GM12878 (cell line): Measurements from ENCODE around the gene TEKT5. TPM values are rescaled to one million over a fixed set of nuclear protein-coding genes. Genes with fewer than 3 reads are reported as not detected.

ENCODE experiments used
- ATAC-seq: fragments of 200-7000 bp; cut with Tn5 transposase; 3 replicates; pipeline ENCODE4 v1.9.1; 2020; ENCODE audit warnings: mild to moderate bottlenecking, moderate library complexity
- BruUV-seq: library from RNA; stranded (reverse); fragments of 400-500 nt; replicated peaks from 2 replicates; lab custom pipeline; 2021; lab: Mats Ljungman, UMichigan
- CTCF ChIA-PET: fragments of 300-600 bp; sonication (Branson Sonifier 250); formaldehyde crosslinking; extraction: SDS; loops from one replicate; lab custom pipeline; 2021; ENCODE audit warnings: inconsistent platforms; lab: Yijun Ruan, JAX
- POLR2A ChIA-PET: fragments of 350-600 bp; formaldehyde crosslinking; extraction: SDS; loops from one replicate; lab custom pipeline; 2021; ENCODE audit warnings: inconsistent platforms; lab: Charles Lee
- RAD21 ChIA-PET: fragments of 300-600 bp; sonication (Branson Sonifier 250); formaldehyde crosslinking; loops from one replicate; lab custom pipeline; 2023; ENCODE audit warnings: antibody characterized with exemption; ENCODE audit not compliant: unreplicated experiment; lab: Charles Lee
- SMC1A ChIA-PET: fragments of 300-600 bp; sonication (Branson Sonifier 250); formaldehyde crosslinking; loops from one replicate; lab custom pipeline; 2023; ENCODE audit not compliant: unreplicated experiment, uncharacterized antibody; lab: Charles Lee
- DNase-seq: peaks from one replicate; pipeline ENCODE4 v3.0.0-alpha.2; 2011; ENCODE audit warnings: low read depth, low spot score
- FAIRE-seq: peaks from 3 replicates; lab custom pipeline; 2011; peaks lifted over from hg19 to GRCh38; lab: Jason Lieb, UNC
- H2AFZ ChIP-seq: 2 replicates; pipeline ENCODE4 v1.6.0; 2011; ENCODE audit warnings: low read depth, low read length, control low read depth; ENCODE audit not compliant: control insufficient read depth
- H3K27ac ChIP-seq: 2 replicates; pipeline ENCODE4 v1.5.1; 2011; ENCODE audit warnings: control low read depth; ENCODE audit not compliant: control insufficient read depth, insufficient read depth
- H3K27me3 ChIP-seq, 2 experiments: replicated peaks in 1 of 2; 2 replicates each; pipeline versions ENCODE4 v1.6.0 to v1.6.1; 2011; ENCODE audit warnings: low read length in 1 of 2; ENCODE audit not compliant: control insufficient read depth in 2 of 2, insufficient read depth in 2 of 2
- H3K36me3 ChIP-seq, 2 experiments: 2 replicates each; pipeline ENCODE4 v1.5.1; 2011; ENCODE audit warnings: low read length in 1 of 2; ENCODE audit not compliant: control insufficient read depth in 2 of 2, insufficient read depth in 2 of 2
- H3K4me1 ChIP-seq: 2 replicates; pipeline ENCODE4 v1.6.1; 2011; ENCODE audit warnings: mild to moderate bottlenecking, low read length, moderate library complexity, mixed read lengths; ENCODE audit not compliant: control insufficient read depth, insufficient read depth
- H3K4me2 ChIP-seq: 2 replicates; pipeline ENCODE4 v1.6.0; 2011; ENCODE audit warnings: control low read depth; ENCODE audit not compliant: control insufficient read depth, insufficient read depth
- H3K4me3 ChIP-seq: fragments of 200-600 bp; sonication (generic); 2 replicates; pipeline ENCODE4 v1.5.1; 2016
- H3K79me2 ChIP-seq: 2 replicates; pipeline ENCODE4 v1.6.0; 2011; ENCODE audit warnings: low read length; ENCODE audit not compliant: control insufficient read depth, insufficient read depth
- H3K9ac ChIP-seq: 2 replicates; pipeline ENCODE4 v1.8.0; 2011; ENCODE audit warnings: low read length, control low read depth, mixed read lengths; ENCODE audit not compliant: control insufficient read depth, insufficient read depth
- H3K9me3 ChIP-seq: replicated peaks from 3 replicates; pipeline ENCODE4 v1.5.1; 2011; ENCODE audit warnings: mild to moderate bottlenecking, low read length; ENCODE audit not compliant: control insufficient read depth, insufficient read depth
- H4K20me1 ChIP-seq: 2 replicates; pipeline ENCODE4 v1.6.0; 2011; ENCODE audit not compliant: control insufficient read depth, insufficient read depth
- ATF7 ChIP-seq: fragments of 450-650 bp; IDR thresholded peaks from 2 replicates; pipeline ENCODE4 v1.6.1; 2016; ENCODE audit warnings: low read depth, mild to moderate bottlenecking
- BCL11A ChIP-seq: IDR thresholded peaks from 2 replicates; pipeline ENCODE4 v1.6.1; 2011; ENCODE audit warnings: low read depth, low read length
- RUNX3 ChIP-seq: IDR thresholded peaks from 2 replicates; pipeline ENCODE4 v1.6.1; 2012; ENCODE audit warnings: low read length, inconsistent platforms
- SMAD5 ChIP-seq: IDR thresholded peaks from 2 replicates; pipeline ENCODE4 v1.6.1; 2016; ENCODE audit warnings: antibody characterized with exemption, low read depth
- WRNIP1 ChIP-seq: IDR thresholded peaks from 2 replicates; pipeline ENCODE4 v1.6.1; 2011; ENCODE audit warnings: low read depth, low read length, improper control_type of control experiment, borderline replicate concordance
- WGBS: methylation state at CpG from one replicate; pipeline ENCODE4 v1.1.6; 2016; ENCODE audit warnings: low lambda C conversion rate; ENCODE audit not compliant: insufficient replicate concordance, insufficient coverage; ENCODE audit errors: missing lambda C conversion rate; 5-methylcytosine and 5-hydroxymethylcytosine counted together
- in situ Hi-C: fragments of 300-500 bp; cut with MboI; formaldehyde crosslinking; loops from 9 replicates; pipeline ENCODE4 v1.14.3; 2018; ENCODE audit warnings: mixed read lengths
- intact Hi-C: fragments of 100-400 bp; cut with micrococcal nuclease; formaldehyde crosslinking; loops from one replicate; pipeline ENCODE4 v1.14.2; 2022; ENCODE audit not compliant: unreplicated experiment
- polyA plus RNA-seq, 11 experiments: library from polyadenylated mRNA; depleted of rRNA in 4 of 11; unstranded in 6 of 11; stranded (reverse) in 5 of 11; fragments of >200 nt; fragmentation: Nextera tagmentation in 4 of 11; fragmentation: Illumina TruSeq in 1 of 11; extraction: Ambion mirVana in 4 of 11; extraction: Trizol in 1 of 11; gene quantifications; 1 replicate in 1 of 11; 2 replicates in 10 of 11; pipeline versions ENCODE4 v1.2.1 to v1.2.3, GENCODE V29; 2011 to 2016; ENCODE audit warnings: inconsistent platforms in 2 of 11, missing spikeins in 2 of 11, low read depth in 1 of 11
- total RNA-seq, 4 experiments: library from RNA; depleted of rRNA in 3 of 4; stranded (reverse); fragments of >200 nt in 3 of 4; fragmentation: Illumina TruSeq in 1 of 4; extraction: Trizol in 1 of 4; gene quantifications; 2 replicates each; pipeline versions ENCODE4 v1.2.1 to v1.2.3, GENCODE V29; 2013 to 2021
- TF ChIP-seq, protein P1 (sequence below): IDR thresholded peaks from 2 replicates; pipeline ENCODE4 v1.6.1; 2012; ENCODE audit warnings: mild to moderate bottlenecking, low read depth, low read length

Gene TEKT5
- total and polyA plus RNA-seq, 10 of the 15 experiments (the other 5 are each of a cell fraction or from before 2014, with no cell fraction given), result 0.19 to 2.2 (median 0.68) TPM; not detected in 1

DNA sequence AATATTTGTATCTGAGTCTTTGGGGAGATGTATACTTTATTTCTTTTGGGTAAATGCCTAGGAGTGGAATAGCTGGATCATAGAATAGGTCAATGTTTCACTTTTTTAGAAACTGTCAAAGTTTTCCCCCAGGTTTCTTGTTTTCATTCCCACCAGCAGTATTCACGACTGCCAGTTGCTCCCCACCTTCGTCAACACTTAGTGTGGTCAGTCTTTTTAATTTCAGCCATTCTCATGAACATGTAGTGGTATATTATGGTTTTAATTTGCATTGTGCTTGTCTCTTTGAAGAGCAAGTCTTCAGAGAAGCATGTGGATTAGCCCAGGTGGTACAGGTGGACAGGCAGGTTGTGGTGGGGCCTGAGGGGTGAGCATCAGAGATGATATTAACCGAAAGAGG, 53.8 kb downstream of the TEKT5 start:
- in situ Hi-C loops, result no loop called here

More for the DNA sequence above, 53.8 kb downstream of the TEKT5 start:
- 53% methylated on average over 3 of the region's 3 CpGs for WGBS
- H3K9me3 ChIP-seq, result no peaks in the 10 kb centered on the region; the same call in 2 of the 3 replicates
- intact Hi-C loops, result no loop called here
- TF ChIP-seq WRNIP1 (no peak), RUNX3 (no peak), ATF7 (no peak), BCL11A (no peak), SMAD5 (no peak)
- TF ChIP-seq, protein P1, sequence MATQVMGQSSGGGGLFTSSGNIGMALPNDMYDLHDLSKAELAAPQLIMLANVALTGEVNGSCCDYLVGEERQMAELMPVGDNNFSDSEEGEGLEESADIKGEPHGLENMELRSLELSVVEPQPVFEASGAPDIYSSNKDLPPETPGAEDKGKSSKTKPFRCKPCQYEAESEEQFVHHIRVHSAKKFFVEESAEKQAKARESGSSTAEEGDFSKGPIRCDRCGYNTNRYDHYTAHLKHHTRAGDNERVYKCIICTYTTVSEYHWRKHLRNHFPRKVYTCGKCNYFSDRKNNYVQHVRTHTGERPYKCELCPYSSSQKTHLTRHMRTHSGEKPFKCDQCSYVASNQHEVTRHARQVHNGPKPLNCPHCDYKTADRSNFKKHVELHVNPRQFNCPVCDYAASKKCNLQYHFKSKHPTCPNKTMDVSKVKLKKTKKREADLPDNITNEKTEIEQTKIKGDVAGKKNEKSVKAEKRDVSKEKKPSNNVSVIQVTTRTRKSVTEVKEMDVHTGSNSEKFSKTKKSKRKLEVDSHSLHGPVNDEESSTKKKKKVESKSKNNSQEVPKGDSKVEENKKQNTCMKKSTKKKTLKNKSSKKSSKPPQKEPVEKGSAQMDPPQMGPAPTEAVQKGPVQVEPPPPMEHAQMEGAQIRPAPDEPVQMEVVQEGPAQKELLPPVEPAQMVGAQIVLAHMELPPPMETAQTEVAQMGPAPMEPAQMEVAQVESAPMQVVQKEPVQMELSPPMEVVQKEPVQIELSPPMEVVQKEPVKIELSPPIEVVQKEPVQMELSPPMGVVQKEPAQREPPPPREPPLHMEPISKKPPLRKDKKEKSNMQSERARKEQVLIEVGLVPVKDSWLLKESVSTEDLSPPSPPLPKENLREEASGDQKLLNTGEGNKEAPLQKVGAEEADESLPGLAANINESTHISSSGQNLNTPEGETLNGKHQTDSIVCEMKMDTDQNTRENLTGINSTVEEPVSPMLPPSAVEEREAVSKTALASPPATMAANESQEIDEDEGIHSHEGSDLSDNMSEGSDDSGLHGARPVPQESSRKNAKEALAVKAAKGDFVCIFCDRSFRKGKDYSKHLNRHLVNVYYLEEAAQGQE, result no peak
- TF ChIP-seq, all 136 proteins: peak for 0
- Histone ChIP-seq H3K36me3 (no peaks in the 10 kb centered on the region), H3K79me2 (no peaks in the 10 kb centered on the region), H4K20me1 (no peaks in the 10 kb centered on the region), H3K4me1 (no peaks in the 10 kb centered on the region), H2AFZ (no peak overlapping the region), H3K9ac (no peak overlapping the region), H3K4me2 (no peak overlapping the region), H3K27me3 (no peaks in the 10 kb centered on the region; a peak in 1 of 4 replicates), H3K4me3 (no peak overlapping the region), H3K27ac (no peak overlapping the region)
- DNase-seq (no peak), FAIRE-seq (no peak), ATAC-seq (no peak)
- CTCF ChIA-PET, result no interaction called here
- RAD21 ChIA-PET, result no interaction called here
- SMC1A ChIA-PET, result no interaction called here
- BruUV-seq, result no TSS peak
- POLR2A ChIA-PET, result no interaction called here
